OCI-LY3 (cell line): ENCODE measurements around the gene SYNE2.

Experiments used
- CTCF ChIP-seq: fragments of 200-600, 300-600 bp; sonication (generic); IDR thresholded peaks from 2 replicates; pipeline ENCODE4 v1.5.1; 2014; ENCODE audit warnings: antibody characterized with exemption, low read length, low read depth
- EZH2phosphoT487 ChIP-seq: fragments of 200-600 bp; shearing (Covaris generic); IDR thresholded peaks from 2 replicates; pipeline ENCODE4 v1.6.1; 2018; ENCODE audit warnings: antibody characterized with exemption, mixed run types, low read depth

GRCh38 chr14:64210216-64210615, 357.4 kb downstream of the SYNE2 start:
- TF ChIP-seq CTCF (no peak), EZH2phosphoT487 (no peak)
